NCI-H2196 (cell line): ENCODE measurements around the gene BABAM1.

Experiments used
- DNase-seq: peaks from one replicate; lab custom pipeline; 2025; ENCODE audit not compliant: unreplicated experiment; lab: John Stamatoyannopoulos, UW

Gene BABAM1

DNA sequence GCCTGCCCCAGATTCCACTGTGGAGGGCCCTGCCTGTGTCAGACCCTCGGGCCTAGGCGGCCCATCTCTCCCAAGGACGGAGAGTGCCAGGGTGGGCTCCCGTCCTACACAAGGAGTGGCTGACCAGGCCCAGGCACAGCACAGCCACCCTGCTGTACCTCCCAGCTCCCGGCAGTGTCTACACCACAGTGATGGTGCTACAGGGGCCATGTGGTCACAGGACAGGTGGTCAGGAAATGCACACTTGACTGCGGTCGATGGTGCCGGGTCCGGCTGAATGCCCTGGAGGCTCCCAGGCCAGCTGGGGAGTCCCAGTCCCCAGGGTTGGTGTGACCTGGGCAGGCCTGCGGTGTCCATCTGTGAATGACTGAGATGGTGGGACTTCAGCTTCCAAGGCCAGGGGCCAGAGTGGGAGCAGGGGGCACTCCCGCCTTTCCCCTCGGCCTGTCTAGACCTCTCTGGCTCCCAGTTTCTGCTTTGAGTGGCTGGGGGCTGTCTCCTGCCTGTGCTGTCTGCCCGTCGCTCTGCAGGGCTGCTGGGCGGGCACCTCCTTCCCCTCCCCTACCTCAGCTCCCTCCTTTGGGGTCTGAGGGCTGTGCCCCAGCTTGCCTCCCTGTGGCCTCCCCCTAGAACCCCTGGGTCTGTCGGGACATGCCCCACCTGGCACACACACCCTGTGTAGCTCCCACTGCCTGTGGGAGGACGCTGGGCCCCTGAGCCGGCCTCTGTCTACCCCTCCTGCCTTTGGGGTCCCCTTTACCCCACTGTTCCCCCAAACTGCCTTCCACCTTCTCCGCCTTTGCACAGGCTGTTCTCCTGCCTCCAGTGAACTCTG, 54.6 kb downstream of the BABAM1 start:
- no peak for DNase-seq

DNA sequence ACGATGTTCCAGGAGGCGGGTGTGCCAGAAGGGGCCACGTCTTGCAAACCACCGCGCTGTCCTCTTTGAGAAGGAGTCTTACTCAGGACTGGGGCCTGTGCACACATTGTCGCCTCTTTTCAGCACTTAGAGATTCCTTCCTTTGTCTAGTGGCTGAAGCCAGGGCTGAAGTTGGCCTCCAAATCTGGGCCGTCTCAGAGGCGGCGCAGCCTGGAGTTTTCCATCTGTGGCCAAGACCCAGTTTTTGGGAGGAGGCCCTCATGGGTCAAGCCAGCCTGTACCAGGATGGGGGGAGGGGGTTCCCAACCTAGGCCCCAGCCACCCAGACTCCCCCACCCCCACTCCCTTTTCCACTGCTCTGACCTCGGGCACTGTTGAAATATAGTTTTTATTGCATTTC, 55.6 kb downstream of the BABAM1 start:
- DNase-seq = no peak

DNA sequence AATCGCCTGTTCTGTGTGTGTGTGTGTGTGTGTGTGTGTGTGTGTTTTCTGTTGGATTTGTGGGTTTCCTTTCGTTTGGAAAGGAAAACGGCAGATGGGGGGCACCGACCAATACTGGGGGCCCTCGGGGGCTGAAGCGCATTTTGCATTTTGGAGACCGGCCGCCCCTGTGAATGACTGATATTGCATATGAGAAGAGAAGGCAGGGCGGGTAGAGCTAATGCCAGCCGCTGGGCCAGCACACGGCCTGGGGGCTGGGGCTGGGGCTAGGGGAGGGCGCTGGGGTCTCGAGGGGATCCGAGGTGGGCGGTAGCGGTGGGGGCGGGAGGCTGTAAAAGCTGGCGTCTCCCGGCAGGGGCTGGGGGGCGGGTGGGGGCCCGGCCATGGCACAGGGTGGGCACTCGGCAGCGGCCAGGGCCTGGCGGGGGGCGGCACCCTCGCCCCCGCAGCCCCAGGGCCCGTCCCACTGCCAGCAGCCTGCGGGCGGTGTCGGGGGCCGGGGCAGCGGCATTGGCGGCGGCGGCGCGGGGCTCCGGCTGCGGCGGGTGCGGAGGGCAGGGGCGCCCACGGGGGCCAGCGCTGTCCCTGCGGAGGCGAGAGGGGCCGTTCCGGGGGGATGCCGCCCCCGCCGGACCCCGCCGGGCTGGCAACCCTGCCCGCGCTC, 56.2 kb downstream of the BABAM1 start:
- no peak for DNase-seq

DNA sequence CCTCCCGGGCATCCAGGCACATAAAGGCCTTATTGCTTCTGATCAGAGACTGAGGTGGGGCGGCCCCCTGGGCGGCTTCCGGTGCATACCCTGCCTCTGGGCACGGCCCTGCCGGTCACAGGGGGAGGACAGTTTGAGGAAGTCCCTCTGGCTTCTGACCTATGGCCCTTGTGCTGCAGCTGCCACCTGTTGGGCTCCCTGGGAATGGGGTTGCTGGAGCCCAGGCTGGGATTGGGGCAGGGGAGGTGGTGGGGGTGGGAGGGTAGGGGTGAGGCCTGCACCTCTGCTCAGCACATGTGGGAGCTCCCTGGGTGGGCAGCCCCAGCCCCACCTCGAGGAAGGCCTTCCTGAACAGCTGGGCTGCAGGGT, 56.7 kb downstream of the BABAM1 start:
- DNase-seq = no peak

DNA sequence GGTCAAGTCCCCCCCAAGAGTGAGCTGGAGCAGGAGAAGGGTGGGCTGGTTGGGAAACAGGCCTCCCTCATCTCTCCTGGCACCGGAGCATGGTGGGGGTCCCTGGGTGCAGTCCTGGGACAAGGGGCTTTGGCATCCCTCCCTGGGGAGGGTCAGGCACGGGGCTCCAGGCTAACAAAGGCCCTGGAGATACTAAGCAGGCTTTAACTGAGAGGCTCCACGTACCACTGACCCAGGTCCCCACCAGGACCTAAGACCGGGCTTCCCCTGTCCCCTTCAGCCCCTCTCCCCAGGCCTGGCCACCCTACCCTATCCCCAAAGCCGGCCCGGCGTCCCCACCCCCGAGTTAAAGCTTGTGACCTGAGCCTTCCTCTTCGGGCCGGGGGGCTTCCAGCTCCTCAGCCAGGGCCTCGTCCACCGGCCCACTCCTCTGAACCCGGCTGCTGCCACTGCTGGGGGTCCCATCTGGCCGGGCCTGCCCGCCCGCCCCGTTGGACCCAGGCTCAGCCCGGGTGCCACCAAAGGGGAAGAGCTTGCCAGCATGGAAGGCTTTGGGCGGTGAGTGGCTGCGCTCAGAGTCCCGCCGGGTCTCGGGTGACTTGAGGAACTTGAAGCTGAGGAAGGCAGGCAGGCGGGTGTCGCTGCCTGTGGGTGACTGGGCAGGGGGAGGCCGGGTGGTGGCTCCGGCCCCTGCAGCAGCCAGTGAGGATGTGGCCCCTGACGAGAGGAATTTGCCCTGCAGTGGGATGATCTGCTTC, 57.3 kb downstream of the BABAM1 start:
- DNase-seq = no peak

DNA sequence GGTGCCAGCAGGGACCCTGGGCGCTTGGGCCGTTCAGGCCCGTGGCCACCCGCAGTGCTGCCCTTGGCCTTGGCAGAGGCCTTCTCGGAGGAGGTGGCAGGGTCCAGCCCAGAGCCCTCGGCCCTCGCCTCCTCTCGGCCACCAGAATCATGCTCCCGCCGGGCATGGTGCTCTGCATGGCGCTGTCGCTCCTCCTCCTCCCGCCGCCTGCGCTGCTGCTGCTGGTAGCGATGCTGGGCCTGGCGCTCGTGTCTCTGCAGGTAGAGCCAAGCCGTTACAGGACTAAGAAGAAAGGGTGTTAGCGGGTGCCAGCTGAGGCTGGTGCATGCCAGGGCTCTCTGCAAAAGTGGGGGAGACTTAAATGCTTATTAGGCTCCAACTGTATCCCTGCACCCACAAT, 57.9 kb downstream of the BABAM1 start:
- no peak for DNase-seq

DNA sequence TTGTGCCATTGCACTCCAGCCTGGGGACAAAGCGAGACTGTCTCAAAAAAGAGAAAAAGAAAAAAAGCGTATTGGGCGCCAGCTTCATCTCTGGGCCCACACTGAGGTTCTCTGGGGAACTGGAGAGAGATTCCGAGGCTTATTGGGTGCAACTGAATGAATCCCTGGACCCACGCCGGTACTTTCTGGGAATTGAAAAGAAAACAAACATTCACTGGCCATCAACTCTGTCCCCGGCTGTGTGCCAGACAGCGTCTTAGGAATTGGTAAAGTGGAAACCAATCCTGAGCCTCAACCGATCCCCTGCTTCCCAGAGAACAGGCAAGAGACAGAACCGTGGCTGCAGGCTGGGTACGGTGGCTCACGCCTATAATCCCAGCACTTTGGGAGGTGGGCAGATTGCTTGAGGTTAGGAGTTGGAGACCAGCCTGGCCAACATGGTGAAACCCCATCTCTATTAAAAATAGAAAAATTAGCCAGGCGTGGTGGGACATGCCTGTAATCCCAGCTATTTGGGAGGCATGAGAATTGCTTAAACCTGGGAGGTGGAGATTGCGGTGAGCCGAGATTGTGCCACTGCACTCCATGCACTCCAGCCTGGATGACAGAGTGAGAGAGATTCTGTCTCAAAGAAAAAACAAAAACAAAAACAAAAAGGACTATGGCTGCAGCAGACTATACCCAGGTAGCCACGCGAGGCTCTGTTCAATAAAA, 58.8 kb downstream of the BABAM1 start:
- no peak for DNase-seq

DNA sequence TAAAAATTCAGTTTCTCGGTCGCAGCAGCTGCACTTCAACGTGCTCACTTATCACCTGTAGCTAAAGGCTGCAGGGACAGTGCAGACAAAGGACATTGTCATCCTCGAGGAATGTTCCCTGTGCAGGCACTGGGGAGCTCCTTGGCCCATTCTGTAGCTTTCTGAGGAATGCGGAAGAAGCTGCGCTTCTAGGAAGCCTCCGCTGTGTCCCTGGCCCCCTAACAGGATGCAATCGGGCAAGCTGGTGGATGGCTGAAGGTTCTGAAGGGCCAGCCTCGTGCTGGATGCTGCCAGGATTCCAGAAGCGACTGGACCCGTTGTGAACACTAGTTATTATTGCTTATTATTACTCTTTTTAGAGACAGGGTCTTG, 59.3 kb downstream of the BABAM1 start:
- DNase-seq = no peak

DNA sequence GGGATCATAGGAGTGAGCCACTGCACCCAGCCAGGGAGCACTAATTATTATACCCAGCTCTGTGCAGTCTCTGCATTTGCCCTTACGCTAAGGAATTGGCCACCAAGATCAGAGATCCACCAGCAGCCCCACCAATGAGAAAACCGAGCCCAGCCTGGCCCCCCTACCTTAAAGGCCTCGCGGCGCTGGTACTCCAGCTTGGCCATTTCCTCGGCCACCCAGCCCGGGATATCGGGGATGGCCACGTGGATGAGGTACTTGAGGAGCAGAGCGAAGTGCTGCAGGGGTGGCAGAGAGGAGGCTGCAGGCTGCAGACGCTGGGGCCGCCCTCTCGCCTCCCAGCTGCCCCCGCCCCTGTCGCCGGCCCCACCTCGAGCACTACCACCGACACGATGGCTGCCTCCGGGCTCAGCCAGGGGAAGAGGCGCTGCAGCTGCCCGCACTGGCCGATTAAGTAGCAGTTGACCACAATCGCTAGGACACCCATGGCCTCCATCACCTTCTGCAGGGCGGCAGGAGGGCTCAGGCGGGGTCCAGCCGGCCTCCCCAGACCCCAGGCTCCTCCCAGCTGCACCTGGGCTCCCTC, 59.9 kb downstream of the BABAM1 start:
- DNase-seq = no peak

DNA sequence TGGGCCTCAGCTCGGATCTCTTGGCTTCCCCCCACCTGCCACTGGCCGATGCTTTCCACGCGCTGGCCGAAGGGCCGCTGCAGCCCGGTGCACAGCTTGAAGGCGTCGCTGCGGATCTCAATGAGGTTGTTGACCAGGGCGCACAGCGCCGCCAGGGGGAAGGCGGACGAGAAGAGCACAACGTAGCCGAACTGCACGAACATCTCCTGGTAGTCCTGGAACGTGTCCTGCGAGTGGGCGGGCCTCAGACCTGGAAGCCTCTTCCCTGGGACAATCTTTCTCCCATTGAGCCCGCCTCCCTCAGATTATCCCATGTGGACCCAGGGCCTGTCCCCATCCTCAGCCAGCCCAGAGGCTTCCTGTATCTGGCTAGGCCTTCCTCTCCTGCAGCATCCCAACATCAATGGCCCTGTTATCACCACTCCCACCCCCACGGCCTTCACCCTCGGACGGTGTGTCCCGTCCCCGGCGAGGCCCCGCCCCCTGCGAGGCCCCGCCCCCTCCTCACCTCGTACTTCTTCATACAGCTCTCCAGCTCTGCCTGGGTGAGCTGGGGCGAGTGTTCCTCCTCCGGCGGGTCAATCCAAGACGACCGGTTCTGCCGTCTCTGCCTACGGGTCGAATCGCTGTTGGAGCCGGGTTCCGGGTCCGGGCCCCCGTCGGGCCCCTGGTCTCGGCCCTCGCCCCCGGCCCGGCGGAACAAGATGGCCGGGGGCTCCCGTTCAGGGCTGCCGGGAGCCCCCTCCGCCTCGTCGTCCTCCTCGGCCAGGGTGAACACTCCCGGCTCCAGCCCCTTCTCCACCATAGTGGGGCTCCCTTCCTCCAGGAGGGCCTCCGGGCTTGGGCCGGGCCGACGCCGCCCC, 60.6 kb downstream of the BABAM1 start:
- no peak for DNase-seq
